GM21786 (cell line): Measurements from ENCODE around the gene ALDH18A1.
"Not testable (repeated sequence)": the region's sequence is repeated elsewhere in the genome, so short reads cannot be mapped to it uniquely, and the experiment has no call there.

Source experiments
- ATAC-seq: cut with Tn5 transposase; IDR thresholded peaks from one replicate; pipeline ENCODE4 v1.9.1; 2021; ENCODE audit not compliant: unreplicated experiment

Gene ALDH18A1

DNA sequence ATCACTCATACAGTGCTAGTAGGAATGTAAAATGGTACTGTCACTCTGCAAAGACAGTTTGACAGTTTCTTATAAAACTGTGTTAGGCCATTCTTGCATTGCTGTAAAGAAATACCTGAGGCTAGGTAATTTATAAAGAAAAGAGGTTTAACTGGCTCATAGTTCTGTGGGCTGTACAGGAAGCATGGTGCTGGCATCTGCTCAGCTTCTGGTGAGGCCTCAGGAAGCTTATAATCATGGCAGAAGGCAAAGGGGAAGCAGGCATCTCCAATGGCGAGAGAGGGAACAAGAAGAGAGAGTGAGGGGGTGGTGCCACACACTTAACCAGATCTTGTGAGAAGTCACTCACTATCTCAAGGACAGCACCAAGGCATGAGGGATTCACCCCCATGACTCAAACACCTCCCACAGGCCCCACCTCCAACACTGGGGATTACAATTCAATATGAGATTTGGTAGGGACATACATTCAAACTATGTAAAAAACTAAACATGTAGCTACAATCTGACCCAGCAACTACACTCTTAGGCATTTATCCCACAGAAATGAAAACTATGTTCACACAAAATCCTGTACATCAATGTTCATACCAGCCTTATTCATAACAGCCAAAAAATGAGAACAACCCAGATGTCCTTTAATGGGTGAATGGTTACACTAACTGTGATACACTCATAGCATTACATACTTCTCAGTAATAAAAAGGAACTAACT, 5.0 kb downstream of the ALDH18A1 start:
- ATAC-seq = no peak

- ATAC-seq = no peak
Observed at GRCh38 chr10:95650232-95650631, 6.3 kb downstream of the ALDH18A1 start.

GRCh38 chr10:95648138-95648537, 8.4 kb downstream of the ALDH18A1 start:
- no peak for ATAC-seq

DNA sequence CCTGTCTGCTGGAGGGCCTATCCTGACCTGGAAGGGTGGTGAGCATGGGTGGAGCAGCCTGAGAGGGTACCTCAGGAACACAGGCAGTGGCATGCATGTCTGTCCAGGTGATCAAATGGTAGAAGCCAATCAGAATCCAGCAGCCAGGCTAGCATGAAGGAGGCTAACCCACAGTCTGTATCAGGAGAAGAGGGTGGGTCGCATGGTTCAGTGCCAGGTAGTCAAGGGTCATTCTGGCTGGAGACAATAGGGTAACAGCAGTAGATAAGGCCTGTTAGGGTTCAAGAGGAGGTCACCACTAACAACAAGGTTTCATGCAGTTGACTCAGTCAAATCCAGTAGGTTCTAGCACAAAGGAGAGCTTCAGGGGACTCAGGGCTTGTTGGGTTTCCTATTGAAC, 10.4 kb downstream of the ALDH18A1 start:
- no peak for ATAC-seq

DNA sequence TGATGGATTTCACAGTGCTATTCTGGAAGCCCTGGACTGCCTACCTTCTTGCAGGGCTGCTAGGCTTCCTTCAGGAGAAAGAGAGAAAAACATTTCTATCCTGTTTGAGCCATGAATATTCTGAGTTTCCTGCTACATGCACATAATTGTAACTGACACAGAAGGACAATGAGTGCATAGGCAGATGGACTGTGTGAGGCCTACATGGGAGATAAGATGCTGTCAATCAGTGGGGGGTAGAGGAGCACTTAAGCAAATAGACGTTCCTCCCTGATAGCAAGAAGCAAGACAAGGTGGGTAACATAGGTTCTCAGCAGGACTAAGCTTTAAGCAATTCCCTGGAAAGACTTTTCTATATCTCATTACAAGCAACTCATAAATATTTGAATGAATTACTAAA, 11.6 kb downstream of the ALDH18A1 start:
- ATAC-seq = no peak

- ATAC-seq = no peak
Observed at GRCh38 chr10:95640891-95641315, 15.6 kb downstream of the ALDH18A1 start.

DNA sequence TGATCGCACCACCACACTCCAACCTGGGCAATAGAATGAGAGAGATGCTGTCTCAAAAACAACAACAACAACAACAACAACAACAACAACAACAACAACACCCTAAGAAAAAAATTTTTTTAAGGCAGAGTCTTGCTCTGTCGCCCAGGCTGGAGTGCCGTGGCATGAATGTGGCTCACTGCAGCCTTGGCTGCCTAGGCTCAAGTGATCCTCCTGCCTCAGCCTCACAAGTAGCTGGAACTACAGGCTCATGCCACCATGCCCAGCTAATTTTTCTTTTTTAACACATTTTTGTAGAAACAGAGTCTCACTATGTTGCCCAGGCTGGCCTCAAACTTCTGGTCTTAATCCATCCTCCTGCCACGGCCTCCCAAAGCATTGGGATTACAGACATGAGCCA, 18.6 kb downstream of the ALDH18A1 start:
- ATAC-seq = no peak

- ATAC-seq = no peak
Observed at GRCh38 chr10:95637140-95637539, 19.4 kb downstream of the ALDH18A1 start.

DNA sequence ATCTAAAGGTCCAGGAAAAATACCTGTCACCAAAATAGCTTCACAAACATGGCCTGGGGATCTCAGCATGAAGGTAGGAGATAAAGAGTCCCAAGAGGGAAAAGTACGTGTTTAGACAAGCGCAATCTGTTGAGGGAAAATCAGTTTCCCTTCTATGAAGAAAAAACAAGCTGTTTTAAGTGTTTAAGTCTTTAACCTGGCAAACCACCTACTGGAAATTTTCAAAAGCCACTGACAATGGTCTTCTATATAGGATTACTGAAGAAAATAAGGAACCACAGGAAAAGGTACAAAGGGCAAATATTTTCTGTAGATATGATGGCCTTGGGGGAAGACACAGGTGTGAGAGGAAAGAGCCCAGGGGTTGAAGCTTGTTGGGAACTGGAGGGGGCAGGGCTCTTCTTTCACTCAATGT, 21.2 kb downstream of the ALDH18A1 start:
- no peak for ATAC-seq

DNA sequence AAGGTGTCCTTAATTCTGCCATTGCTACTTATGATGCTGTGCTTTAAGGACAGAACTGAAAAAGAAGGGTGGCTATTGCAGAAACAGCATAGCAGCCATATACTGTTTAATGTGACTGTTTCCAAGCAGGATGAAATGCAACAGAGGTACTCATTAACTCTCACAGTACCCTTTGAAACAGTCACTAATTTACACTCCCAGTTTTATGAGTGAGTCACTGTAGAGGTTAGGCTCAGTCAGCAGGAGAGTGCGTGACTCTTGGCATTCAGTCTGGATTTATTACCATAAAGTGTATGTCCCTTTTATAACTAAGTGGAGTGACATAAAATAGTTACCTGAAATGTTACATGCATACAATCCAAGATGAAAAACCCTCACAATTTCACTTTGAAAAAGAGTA, 27.7 kb downstream of the ALDH18A1 start:
- no peak for ATAC-seq

DNA sequence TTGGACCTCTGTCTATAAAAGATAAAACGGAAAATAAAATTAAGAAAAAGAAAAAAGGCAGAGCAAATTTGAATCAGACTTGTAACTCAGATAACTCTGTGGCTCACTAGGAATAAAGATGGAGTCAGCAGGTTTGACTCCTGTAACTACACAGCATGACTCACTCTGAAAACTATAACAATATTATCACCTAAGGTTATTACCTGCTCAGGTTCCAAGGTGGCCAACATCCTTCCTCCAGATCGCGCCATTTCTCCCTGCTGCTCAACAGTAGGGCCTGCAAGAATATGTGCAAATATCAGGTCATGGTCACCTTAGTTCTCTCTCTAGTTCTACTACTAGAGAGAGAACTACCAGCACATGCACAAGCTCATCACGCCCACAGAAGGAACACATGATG, 30.0 kb downstream of the ALDH18A1 start:
- no peak for ATAC-seq

- ATAC-seq = not testable (repeated sequence)
Observed at GRCh38 chr10:95620415-95620814, 36.1 kb downstream of the ALDH18A1 start.

DNA sequence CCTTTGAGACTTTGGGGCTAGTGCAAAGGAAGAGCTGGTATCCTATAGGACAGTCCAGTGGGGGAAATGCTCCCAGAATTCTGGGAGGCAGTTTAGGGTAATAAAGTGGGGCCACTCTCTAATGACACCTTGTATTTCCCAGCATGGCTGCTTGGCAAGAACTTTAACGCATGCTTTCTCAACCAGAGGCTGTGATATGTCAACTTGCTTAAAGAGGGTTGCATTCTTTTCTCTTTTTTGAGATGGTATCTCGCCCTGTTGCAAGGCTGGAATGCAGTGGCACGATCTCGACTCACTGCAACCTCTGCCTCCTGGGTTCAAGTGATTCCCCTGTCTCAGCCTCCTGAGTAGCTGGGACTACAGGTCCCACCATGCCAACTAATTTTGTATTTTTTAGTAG, 38.4 kb downstream of the ALDH18A1 start:
- ATAC-seq = no peak

DNA sequence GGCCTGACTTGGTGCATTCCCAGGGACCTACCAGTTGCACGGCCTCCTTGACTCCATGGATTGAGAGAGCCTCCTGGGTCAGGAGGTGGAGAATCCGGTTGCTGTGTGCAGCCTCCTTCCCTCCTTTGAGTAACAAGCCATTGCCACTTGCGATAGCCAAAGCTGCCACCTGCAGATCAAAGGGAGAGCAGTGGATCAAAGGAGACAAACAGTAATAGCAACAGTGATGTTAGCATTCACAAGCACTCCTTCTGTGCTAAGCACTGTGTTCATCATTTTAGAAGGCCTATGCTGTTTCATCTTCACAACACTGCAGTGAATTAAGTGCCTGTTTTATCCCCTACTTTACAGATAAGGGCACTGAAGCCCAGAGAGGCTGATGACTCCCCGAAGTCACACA, 40.1 kb downstream of the ALDH18A1 start:
- no peak for ATAC-seq

GRCh38 chr10:95613330-95613729, 43.2 kb downstream of the ALDH18A1 start:
- no peak for ATAC-seq

GRCh38 chr10:95610727-95611126, 45.8 kb downstream of the ALDH18A1 start:
- ATAC-seq = no peak

DNA sequence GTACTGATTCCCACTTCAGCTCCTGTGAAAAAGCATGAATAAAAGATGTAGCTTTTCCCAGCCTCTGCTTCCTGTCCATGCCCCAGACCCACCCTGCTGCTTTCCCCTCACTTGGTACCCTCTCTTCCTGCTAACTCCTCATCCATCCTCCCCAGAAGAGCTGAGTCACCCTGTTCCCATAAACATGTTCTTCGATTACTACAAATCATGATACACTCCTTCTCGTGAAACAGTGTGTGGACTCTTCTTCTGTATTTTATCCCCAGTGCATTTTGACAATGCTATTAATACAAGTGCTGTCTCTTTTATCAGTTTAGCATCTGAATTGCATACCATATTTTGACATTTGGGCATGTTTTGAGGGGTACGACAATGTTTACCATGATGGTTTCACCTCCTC, 49.6 kb downstream of the ALDH18A1 start:
- ATAC-seq = no peak

- no peak for ATAC-seq
Observed at GRCh38 chr10:95605163-95605562, 51.3 kb downstream of the ALDH18A1 start.

DNA sequence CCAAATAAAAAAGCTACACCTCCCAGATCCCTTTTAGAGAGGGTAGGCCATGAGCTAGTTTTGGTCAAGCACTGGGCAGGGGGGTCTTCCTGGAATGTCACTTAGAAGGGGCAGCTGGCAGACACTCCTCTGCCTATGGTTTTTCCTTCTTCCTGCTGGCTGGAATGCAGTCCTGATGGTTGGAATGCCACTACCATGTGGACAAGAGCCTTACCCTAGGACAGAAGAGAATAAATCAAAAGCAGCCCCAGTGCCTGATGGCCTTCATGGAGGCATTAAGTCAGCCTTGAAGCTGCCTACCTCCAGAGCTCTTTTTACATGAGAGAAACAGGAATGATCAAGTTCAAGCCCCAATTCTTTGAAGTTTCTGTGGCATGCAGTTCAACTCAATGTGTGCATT, 51.9 kb downstream of the ALDH18A1 start:
- no peak for ATAC-seq

DNA sequence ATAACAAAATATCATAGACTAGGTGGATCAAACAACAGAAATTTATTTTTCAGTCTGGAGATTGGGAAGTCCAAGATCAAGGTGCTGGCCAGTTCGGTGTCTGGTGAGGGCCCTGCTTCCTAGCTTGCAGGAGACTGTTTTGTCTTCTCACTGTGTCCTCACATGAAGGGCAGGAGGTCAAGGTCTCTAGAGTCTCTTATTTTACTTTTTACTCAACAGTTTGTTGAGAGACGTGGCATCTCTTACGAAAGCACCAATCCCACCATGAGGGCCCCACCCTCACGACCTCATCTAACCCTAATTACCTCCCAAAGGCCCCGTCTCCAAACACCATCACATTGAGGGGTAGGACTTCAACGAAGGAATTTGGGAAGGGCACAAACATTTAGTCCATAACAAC, 54.1 kb downstream of the ALDH18A1 start:
- ATAC-seq = no peak

DNA sequence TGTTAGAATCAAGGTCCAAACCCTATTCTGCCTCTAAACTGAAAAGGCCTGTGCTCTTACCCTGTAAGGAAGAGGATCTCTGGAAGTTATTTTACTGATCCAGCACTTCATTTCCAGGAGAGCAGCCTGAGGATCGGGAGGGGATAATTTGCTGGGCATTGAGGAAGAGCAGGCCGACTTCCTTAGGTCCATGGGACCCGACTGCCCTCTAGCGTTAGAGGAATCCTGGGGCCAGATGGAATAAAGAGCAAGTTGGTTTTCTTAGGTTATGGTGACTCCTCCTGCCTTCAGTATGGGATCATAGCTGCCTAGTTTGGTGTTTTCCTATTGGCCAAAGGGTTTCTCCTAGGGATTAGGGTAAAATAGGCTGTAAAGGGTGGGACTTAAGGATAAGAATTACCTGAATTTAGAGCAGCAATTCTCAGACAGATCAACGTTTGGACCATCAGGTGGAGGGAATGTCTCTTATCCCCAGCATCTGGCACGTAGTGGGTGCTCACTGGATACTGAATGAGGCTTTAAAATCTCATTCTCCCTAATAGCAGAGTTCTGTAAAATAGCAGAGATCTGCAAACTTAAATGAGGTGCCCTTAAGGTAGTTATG, 55.3 kb downstream of the ALDH18A1 start:
- peak; percentile 55 for ATAC-seq

DNA sequence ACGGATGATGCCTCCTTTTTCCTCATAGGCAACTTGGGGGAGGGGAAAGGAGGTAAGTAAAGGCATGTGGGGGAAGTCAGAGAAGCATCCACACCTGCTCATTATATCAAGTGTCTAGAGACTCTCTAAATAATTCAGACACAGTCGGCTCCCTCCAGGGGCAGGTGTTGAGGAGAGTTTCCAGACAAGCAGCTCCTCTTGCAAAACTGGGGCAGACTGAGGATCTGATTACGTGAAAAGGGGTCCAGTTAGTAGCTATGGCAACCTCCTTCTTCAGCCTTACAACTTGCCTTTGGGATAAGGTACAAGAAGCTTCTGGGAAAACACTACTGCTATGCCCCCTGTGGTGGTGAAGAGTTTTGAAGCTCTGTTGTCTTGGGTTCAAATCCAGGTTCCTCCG, 56.4 kb downstream of the ALDH18A1 start:
- ATAC-seq = no peak

- no peak for ATAC-seq
Observed at GRCh38 chr10:95597788-95598187, 58.7 kb downstream of the ALDH18A1 start.
